Ecto neural progenitor cell (in vitro differentiated cells): ENCODE data around the gene PRDM2.

ENCODE experiments used
- DNase-seq: peaks from one replicate; pipeline ENCODE4 v3.0.0-alpha.2; 2018; ENCODE audit warnings: low spot score

Gene PRDM2

GRCh38 chr1:13766592-13767564 lies 66.9 kb downstream of the PRDM2 start:
- no peak for DNase-seq

GRCh38 chr1:13769212-13769611 lies 69.2 kb downstream of the PRDM2 start:
- no peak for DNase-seq

GRCh38 chr1:13769830-13770229 lies 69.8 kb downstream of the PRDM2 start:
- no peak for DNase-seq

GRCh38 chr1:13770743-13771142 lies 70.8 kb downstream of the PRDM2 start:
- DNase-seq: no peak

- no peak for DNase-seq
Measured at GRCh38 chr1:13771745-13772144, 71.8 kb downstream of the PRDM2 start.

- no peak for DNase-seq
Measured at GRCh38 chr1:13772271-13772670, 72.3 kb downstream of the PRDM2 start.

- DNase-seq: no peak
Measured at GRCh38 chr1:13774121-13774520, 74.1 kb downstream of the PRDM2 start.

- no peak for DNase-seq
Measured at GRCh38 chr1:13775459-13775858, 75.5 kb downstream of the PRDM2 start.

GRCh38 chr1:13775916-13776315 lies 75.9 kb downstream of the PRDM2 start:
- no peak for DNase-seq

GRCh38 chr1:13778431-13778830 lies 78.4 kb downstream of the PRDM2 start:
- DNase-seq: no peak

GRCh38 chr1:13779930-13780329 lies 79.9 kb downstream of the PRDM2 start:
- no peak for DNase-seq

- no peak for DNase-seq
Measured at GRCh38 chr1:13780780-13781179, 80.8 kb downstream of the PRDM2 start.

GRCh38 chr1:13781228-13781627 lies 81.2 kb downstream of the PRDM2 start:
- DNase-seq: no peak

- no peak for DNase-seq
Measured at GRCh38 chr1:13781907-13782633, 82.1 kb downstream of the PRDM2 start.

GRCh38 chr1:13782634-13783360 lies 82.8 kb downstream of the PRDM2 start:
- DNase-seq: no peak

- DNase-seq: no peak
Measured at GRCh38 chr1:13783551-13783950, 83.6 kb downstream of the PRDM2 start.

- no peak for DNase-seq
Measured at GRCh38 chr1:13784971-13785370, 85.0 kb downstream of the PRDM2 start.

GRCh38 chr1:13786541-13786940 lies 86.6 kb downstream of the PRDM2 start:
- DNase-seq: no peak

- no peak for DNase-seq
Measured at GRCh38 chr1:13788795-13789194, 88.8 kb downstream of the PRDM2 start.

- no peak for DNase-seq
Measured at GRCh38 chr1:13790290-13791030, 90.5 kb downstream of the PRDM2 start.

GRCh38 chr1:13792419-13792818 lies 92.4 kb downstream of the PRDM2 start:
- no peak for DNase-seq
